ENCODE results near the gene PPFIA2.
A peak's percentile ranks its signal among the peaks of the same experiment; 100 is the strongest.
"Not testable (repeated sequence)": the region's sequence is repeated elsewhere in the genome, so short reads cannot be mapped to it uniquely, and the experiment has no call there.

The PPFIA2 gene

GRCh38 chr12:81257947-81258551 is 501.1 kb downstream of the PPFIA2 start:
- in situ Hi-C loops (cut with HindIII; ENCODE audit: low pct_ligation_motif_present, low pct_unique_long_range_greater_than_20kb, low sequenced_read_pairs) = no loop called here
- DNase-seq = peak; percentile 83

- in situ Hi-C loops (cut with HindIII; ENCODE audit: low pct_ligation_motif_present, low pct_unique_long_range_greater_than_20kb, low sequenced_read_pairs) = no loop called here
- no peak for DNase-seq
Measured at GRCh38 chr12:81255947-81256346, 503.2 kb downstream of the PPFIA2 start.

GRCh38 chr12:81255456-81255855 is 503.7 kb downstream of the PPFIA2 start:
- in situ Hi-C loops (cut with HindIII; ENCODE audit: low pct_ligation_motif_present, low pct_unique_long_range_greater_than_20kb, low sequenced_read_pairs) = no loop called here
- DNase-seq = no peak

DNA sequence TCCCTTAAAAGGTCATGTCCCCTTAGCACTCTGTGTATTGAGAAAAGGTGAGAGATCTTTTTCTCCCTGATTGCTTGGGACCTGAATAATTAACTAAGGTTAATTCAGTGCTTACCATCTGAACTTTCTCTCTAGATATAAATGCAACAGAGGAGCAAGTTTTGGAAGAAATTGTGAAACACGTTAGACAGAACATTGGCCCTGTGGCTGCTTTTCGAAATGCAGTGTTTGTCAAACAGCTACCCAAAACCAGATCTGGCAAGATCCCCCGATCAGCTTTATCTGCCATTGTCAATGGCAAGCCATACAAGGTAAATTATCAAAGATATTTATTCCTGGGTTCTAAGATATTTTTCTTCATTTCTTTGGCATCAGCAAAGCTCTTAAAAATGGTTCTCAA is 505.8 kb downstream of the PPFIA2 start:
- in situ Hi-C loops (cut with HindIII; ENCODE audit: low pct_ligation_motif_present, low pct_unique_long_range_greater_than_20kb, low sequenced_read_pairs) = no loop called here
- no peak for DNase-seq

DNA sequence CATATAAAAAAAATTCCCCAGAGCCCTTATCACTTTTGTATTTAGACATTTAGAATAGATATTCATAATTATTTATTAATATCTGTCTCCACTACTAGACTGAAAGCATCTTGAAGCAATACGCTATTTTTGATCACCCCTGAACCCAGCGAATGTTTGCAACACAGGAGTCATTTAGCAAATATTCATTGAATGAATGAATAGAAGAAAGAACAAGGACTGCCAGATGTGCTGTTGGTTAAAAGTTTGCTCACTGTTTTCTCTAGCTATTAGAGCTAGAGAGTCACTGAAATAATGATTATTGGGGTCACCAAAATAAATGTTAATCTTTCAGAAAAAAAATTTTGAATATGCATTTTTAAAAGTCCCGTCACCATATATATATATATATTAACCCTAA is 506.9 kb downstream of the PPFIA2 start:
- in situ Hi-C loops (cut with HindIII; ENCODE audit: low pct_ligation_motif_present, low pct_unique_long_range_greater_than_20kb, low sequenced_read_pairs) = no loop called here
- no peak for DNase-seq

DNA sequence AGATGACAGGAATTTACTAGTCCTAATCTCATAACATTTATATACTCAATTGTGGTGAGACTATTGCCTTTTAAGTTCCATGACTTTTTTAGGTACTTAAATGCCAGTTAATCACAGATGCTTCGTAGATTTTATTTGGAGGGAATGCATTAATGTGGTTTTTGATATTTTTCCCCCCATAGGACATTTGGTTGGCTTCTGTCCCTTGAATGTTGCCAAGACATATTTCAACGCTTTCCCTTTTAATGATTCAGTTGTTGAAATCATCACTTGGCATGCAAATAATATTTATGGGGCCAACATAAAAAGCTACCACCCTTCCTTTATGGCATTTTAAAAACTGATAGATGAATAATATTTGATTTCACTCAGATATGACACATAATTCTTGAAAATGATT is 509.2 kb downstream of the PPFIA2 start:
- in situ Hi-C loops (cut with HindIII; ENCODE audit: low pct_ligation_motif_present, low pct_unique_long_range_greater_than_20kb, low sequenced_read_pairs) = no loop called here

DNA sequence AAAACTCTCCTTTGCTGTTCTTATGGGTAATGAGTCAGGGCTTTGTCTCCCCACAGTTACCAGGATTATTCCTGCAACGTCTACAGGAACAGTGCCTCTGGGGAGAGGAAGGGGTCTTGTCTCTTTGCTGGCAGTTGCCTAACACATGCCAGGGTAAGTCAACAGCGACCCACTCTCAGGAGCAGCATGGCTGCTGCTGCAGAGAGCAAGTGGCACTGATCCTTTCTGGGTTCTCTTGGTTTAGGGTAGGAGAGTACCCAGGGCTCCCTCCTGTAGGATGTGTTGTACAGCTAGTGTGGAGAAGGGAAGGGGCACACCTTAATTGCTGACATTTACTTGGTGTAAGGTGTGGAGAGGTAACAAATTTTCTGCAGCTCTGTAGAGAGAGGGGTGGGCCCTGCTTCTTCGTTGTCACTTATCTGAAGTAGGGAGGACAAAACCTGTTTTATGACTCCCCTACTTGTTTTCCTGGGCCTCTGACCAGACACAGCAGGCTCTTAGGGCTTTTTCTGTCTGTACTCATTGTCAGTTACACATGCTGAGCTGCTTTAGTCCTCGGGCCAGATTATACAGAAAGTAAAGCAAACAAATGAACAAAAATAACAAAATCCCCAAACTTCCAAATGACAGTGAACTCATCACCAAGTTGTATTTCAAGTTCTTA is 513.1 kb downstream of the PPFIA2 start:
- no peak for DNase-seq
- in situ Hi-C loops (cut with HindIII; ENCODE audit: low pct_ligation_motif_present, low pct_unique_long_range_greater_than_20kb, low sequenced_read_pairs) = no loop called here

More for the DNA sequence above, 509.2 kb downstream of the PPFIA2 start:
- DNase-seq = no peak

GRCh38 chr12:81245458-81245857 is 513.7 kb downstream of the PPFIA2 start:
- no peak for DNase-seq
- in situ Hi-C loops (cut with HindIII; ENCODE audit: low pct_ligation_motif_present, low pct_unique_long_range_greater_than_20kb, low sequenced_read_pairs) = no loop called here

- DNase-seq = no peak
- in situ Hi-C loops (cut with HindIII; ENCODE audit: low pct_ligation_motif_present, low pct_unique_long_range_greater_than_20kb, low sequenced_read_pairs) = no loop called here
Measured at GRCh38 chr12:81231574-81232368, 527.4 kb downstream of the PPFIA2 start.

GRCh38 chr12:81229759-81230158 is 529.4 kb downstream of the PPFIA2 start:
- in situ Hi-C loops (cut with HindIII; ENCODE audit: low pct_ligation_motif_present, low pct_unique_long_range_greater_than_20kb, low sequenced_read_pairs) = no loop called here
- DNase-seq = no peak

- peak; percentile 58 for DNase-seq
- in situ Hi-C loops (cut with HindIII; ENCODE audit: low pct_ligation_motif_present, low pct_unique_long_range_greater_than_20kb, low sequenced_read_pairs) = no loop called here
Measured at GRCh38 chr12:81224626-81225025, 534.5 kb downstream of the PPFIA2 start.

DNA sequence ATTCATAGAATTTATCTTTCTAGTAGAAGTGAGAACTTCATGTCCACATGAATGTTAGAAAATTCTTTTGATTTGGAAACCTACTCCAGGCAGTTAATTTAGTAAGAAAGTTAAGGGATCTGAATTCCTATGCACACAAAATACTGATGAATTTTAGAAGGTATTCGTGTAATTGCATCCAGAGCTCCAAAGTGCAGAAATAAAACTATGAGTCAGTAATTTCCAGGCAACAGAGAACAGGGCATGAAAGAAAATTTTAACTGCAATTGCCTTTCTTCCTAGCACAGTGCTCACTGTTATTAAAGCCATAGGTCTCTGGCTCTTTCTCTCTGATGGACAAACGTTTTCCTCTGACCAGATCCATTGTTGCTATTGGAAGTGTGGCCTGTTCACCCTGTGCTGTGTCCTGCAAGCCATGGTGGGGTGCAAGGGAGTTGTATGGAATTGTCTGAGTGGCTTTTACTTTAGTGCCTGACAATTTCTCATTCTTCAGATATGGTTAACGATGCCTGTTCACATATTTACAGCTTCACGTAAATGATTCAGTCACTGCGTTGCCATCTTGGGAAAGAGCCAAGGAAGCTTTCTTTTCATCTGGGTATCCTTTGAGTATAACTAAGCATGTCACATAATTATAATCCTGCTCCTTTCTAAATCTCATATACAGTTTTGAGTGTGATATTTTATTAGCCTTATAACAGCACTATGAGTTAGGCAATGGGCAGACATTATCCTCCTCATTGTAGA is 536.1 kb downstream of the PPFIA2 start:
- in situ Hi-C loops (cut with HindIII; ENCODE audit: low pct_ligation_motif_present, low pct_unique_long_range_greater_than_20kb, low sequenced_read_pairs) = no loop called here
- DNase-seq = peak; percentile 55

- in situ Hi-C loops (cut with HindIII; ENCODE audit: low pct_ligation_motif_present, low pct_unique_long_range_greater_than_20kb, low sequenced_read_pairs) = no loop called here
- DNase-seq = no peak
Measured at GRCh38 chr12:81221681-81222080, 537.5 kb downstream of the PPFIA2 start.

DNA sequence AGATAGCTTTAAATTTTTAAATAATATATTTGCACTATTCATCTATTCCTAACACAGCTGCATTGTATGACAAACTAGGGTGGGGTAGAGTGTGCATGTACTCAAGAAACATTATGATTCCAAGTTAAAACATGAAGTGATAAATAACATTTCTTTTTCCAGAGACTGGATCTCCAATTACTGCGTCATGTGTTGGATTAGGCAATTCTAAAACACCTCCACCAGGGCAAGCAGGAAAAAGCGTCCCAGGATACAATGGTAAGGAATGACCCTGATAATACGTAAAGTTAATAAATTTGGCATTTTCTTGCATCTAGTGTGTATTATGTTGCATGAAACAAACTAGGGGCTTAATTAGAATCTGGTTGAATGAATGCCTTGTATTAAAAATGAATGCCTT is 542.4 kb downstream of the PPFIA2 start:
- in situ Hi-C loops (cut with HindIII; ENCODE audit: low pct_ligation_motif_present, low pct_unique_long_range_greater_than_20kb, low sequenced_read_pairs) = no loop called here
- no peak for DNase-seq

DNA sequence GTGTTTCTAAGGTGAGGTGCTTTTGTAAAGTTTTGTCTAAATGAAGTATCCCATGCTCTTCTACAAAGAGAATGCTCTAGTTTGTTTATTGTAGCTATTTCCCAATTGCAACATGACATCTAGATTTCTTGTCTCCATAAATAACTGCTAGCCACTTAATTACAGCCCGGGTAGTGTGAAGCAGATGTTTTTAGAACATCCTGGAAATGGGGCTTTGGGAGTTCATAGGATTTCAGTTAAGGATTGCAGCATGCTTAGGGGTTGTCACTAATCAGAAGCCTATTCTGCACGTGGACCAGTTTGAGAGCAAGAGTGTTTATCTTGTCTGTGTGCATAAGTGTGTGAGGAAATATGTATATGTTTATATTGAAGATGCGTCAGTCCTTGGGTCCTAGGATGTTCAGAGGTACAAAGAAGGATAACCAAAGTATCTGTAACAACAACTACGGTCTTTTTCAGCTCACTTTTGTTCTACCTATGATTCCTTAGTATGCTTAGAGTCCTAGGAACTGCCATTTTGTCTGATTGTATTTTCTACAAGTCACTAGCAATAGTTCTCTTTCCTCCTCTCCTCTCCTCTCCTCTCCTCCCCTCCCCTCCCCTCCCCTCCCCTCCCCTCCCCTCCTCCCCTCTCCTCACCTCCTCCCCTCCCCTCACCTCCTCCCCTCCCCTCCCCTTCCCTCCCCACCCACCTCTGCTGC is 546.0 kb downstream of the PPFIA2 start:
- in situ Hi-C loops (cut with HindIII; ENCODE audit: low pct_ligation_motif_present, low pct_unique_long_range_greater_than_20kb, low sequenced_read_pairs) = no loop called here
- DNase-seq = no peak

DNA sequence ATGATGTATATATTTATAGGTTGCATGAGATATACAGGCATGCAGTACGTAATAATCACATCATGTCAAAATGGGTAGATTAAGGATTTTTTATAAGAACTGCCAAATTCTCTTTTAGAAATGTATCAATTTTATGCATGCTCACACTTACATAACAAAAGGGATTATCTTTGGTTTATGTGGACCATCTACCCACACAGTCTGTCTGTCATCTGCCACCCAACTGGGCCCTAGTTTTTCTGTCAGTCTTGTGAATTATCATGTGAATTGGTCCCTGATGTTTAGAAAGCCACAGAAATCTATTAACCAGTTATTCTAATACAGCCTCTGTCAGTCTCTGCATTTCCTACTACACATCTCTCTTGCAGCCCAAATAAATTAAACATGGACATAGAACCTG is 547.8 kb downstream of the PPFIA2 start:
- in situ Hi-C loops (cut with HindIII; ENCODE audit: low pct_ligation_motif_present, low pct_unique_long_range_greater_than_20kb, low sequenced_read_pairs) = no loop called here
- no peak for DNase-seq

GRCh38 chr12:81209772-81210225 is 549.4 kb downstream of the PPFIA2 start:
- DNase-seq = peak; percentile 85
- in situ Hi-C loops (cut with HindIII; ENCODE audit: low pct_ligation_motif_present, low pct_unique_long_range_greater_than_20kb, low sequenced_read_pairs) = not testable (repeated sequence)

DNA sequence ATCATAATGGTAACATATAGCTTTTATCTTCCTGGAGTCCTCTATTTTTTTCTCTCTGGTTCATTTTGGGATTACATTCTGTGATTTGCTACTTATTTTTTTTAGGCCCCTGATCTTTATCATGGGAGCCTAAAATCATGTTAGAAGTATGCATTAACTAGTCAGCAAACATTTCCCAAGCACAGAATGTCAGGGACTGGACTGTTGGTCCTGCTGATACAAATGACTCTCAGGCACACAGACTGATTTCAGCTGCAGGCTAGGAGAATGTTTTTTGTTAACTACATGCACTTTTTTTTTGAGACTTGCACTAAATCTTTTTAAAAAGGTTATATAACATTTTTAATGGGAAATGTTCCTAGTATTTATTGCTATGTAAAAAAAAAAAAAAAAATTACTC is 550.1 kb downstream of the PPFIA2 start:
- in situ Hi-C loops (cut with HindIII; ENCODE audit: low pct_ligation_motif_present, low pct_unique_long_range_greater_than_20kb, low sequenced_read_pairs) = no loop called here
- no peak for DNase-seq

All from ACHN (cell line).